Natural killer cell (primary cell): ENCODE results near the gene THOC6. TPM values are rescaled to one million over a fixed set of nuclear protein-coding genes. Genes with fewer than 3 reads are reported as not detected.

Source experiments
- ATAC-seq, 3 donors: fragments of 150-1000 bp in 2 of 3; fragments of 200-7000 bp in 1 of 3; cut with Tn5 transposase; 1 replicate in 1 of 3; 2 replicates in 2 of 3; pipeline ENCODE4 v1.10.0; 2021; ENCODE audit warnings: mild to moderate bottlenecking in 2 of 3, moderate library complexity in 2 of 3
- DNase-seq, 2 donors: peaks; one replicate each; pipeline versions ENCODE4 v3.0.0 to v3.0.0-alpha.2; 2013 to 2021; ENCODE audit warnings: mixed read lengths in 1 of 2
- H3K27ac ChIP-seq: one replicate; pipeline ENCODE4 v1.5.1; 2013; ENCODE audit warnings: mild to moderate bottlenecking, low read length
- H3K27me3 ChIP-seq: one replicate; pipeline ENCODE4 v1.6.1; 2013; ENCODE audit warnings: low read length; ENCODE audit not compliant: control insufficient read depth, insufficient read depth
- H3K36me3 ChIP-seq: one replicate; pipeline ENCODE4 v1.6.1; 2013; ENCODE audit warnings: low read length; ENCODE audit not compliant: control insufficient read depth, insufficient read depth
- H3K4me1 ChIP-seq: one replicate; pipeline ENCODE4 v1.6.1; 2013; ENCODE audit warnings: low read length; ENCODE audit not compliant: control insufficient read depth, insufficient read depth
- H3K4me3 ChIP-seq: one replicate; pipeline ENCODE4 v1.5.1; 2013; ENCODE audit warnings: low read length
- H3K9me3 ChIP-seq: one replicate; pipeline ENCODE4 v1.6.1; 2013; ENCODE audit warnings: low read length; ENCODE audit not compliant: control insufficient read depth, insufficient read depth
- H3K27ac Mint-ChIP-seq, 2 donors: one replicate each; pipeline ENCODE4 v1.8.0; 2022; ENCODE audit warnings: mild to moderate bottlenecking in 2 of 2, mixed read lengths in 2 of 2, moderate library complexity in 1 of 2
- H3K27me3 Mint-ChIP-seq, 2 donors: one replicate each; pipeline ENCODE4 v1.8.0; 2022; ENCODE audit warnings: low read depth in 2 of 2, mixed read lengths in 2 of 2
- H3K36me3 Mint-ChIP-seq: one replicate; pipeline ENCODE4 v1.8.0; 2022; ENCODE audit warnings: mixed read lengths
- H3K4me1 Mint-ChIP-seq, 2 donors: one replicate each; pipeline ENCODE4 v1.8.0; 2022; ENCODE audit warnings: mixed read lengths in 2 of 2
- H3K4me3 Mint-ChIP-seq: one replicate; pipeline ENCODE4 v1.8.0; 2022; ENCODE audit warnings: mild to moderate bottlenecking, moderate library complexity, mixed read lengths
- H3K9me3 Mint-ChIP-seq, 2 donors: one replicate each; pipeline ENCODE4 v1.8.0; 2022; ENCODE audit warnings: mixed read lengths in 2 of 2
- WGBS: methylation state at CpG from one replicate; pipeline ENCODE4 v1.1.7; 2013; ENCODE audit warnings: missing lambda C conversion rate; ENCODE audit not compliant: insufficient coverage; 5-methylcytosine and 5-hydroxymethylcytosine counted together
- intact Hi-C: fragments of 100-400 bp; cut with micrococcal nuclease; formaldehyde crosslinking; loops from one replicate; pipeline ENCODE4 v1.14.2; 2022
- total RNA-seq, 4 donors: library from RNA; stranded (reverse); fragments of 120-200 nt in 1 of 4; gene quantifications; one replicate each; pipeline versions ENCODE4 v1.2.3 to v1.2.4, GENCODE V29; 2013 to 2022
- TF ChIP-seq, protein P1 (sequence below): fragments of 200-600 bp; IDR thresholded peaks from one replicate; pipeline ENCODE4 v1.8.0; 2022; ENCODE audit warnings: antibody characterized with exemption

THOC6 gene
- total RNA-seq, 3 donors from 2014 or later (not counting 1 experiment from before 2014, with no cell fraction given) = 17.1 to 21.5 (median 17.2) TPM

GRCh38 chr16:3004781-3005284, 19.0 kb upstream of the THOC6 start:
- H3K4me3 Mint-ChIP-seq = peak overlapping the region; percentile 78
- peaks cover 34% of the 10 kb centered on the region for H3K4me1 ChIP-seq
- peak overlapping the region; percentile 3 for H3K4me3 ChIP-seq
- H3K36me3 Mint-ChIP-seq = no peaks in the 10 kb centered on the region
- no peaks in the 10 kb centered on the region for H3K9me3 Mint-ChIP-seq
- intact Hi-C loops = loop anchor here (2.0 kb wide), 1 partner anchor 24 kb away; no protein-coding TSS in a partner anchor
- peaks cover 5 to 25% of the 10 kb centered on the region in 2 donors for H3K4me1 Mint-ChIP-seq
- H3K36me3 ChIP-seq = no peaks in the 10 kb centered on the region
- H3K27ac Mint-ChIP-seq = no peak overlapping the region
- H3K27me3 ChIP-seq = no peaks in the 10 kb centered on the region
- TF ChIP-seq, protein P1, sequence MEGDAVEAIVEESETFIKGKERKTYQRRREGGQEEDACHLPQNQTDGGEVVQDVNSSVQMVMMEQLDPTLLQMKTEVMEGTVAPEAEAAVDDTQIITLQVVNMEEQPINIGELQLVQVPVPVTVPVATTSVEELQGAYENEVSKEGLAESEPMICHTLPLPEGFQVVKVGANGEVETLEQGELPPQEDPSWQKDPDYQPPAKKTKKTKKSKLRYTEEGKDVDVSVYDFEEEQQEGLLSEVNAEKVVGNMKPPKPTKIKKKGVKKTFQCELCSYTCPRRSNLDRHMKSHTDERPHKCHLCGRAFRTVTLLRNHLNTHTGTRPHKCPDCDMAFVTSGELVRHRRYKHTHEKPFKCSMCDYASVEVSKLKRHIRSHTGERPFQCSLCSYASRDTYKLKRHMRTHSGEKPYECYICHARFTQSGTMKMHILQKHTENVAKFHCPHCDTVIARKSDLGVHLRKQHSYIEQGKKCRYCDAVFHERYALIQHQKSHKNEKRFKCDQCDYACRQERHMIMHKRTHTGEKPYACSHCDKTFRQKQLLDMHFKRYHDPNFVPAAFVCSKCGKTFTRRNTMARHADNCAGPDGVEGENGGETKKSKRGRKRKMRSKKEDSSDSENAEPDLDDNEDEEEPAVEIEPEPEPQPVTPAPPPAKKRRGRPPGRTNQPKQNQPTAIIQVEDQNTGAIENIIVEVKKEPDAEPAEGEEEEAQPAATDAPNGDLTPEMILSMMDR = no peak
- 21% methylated on average over 24 of the region's 25 CpGs for WGBS
- H3K9me3 ChIP-seq = no peaks in the 10 kb centered on the region
- no peak for ATAC-seq
- H3K27ac ChIP-seq = no peak overlapping the region
- peaks cover 0 to 3% of the 10 kb centered on the region in 2 donors for H3K27me3 Mint-ChIP-seq
- DNase-seq = peak in 1 of 2 donors; percentile 28

GRCh38 chr16:3007059-3007956, 16.5 kb upstream of the THOC6 start:
- Mint-ChIP-seq H3K4me3 (peak overlapping the region; percentile 59), H3K27ac (no peak overlapping the region)
- peaks cover 34% of the 10 kb centered on the region for H3K4me1 ChIP-seq

DNA sequence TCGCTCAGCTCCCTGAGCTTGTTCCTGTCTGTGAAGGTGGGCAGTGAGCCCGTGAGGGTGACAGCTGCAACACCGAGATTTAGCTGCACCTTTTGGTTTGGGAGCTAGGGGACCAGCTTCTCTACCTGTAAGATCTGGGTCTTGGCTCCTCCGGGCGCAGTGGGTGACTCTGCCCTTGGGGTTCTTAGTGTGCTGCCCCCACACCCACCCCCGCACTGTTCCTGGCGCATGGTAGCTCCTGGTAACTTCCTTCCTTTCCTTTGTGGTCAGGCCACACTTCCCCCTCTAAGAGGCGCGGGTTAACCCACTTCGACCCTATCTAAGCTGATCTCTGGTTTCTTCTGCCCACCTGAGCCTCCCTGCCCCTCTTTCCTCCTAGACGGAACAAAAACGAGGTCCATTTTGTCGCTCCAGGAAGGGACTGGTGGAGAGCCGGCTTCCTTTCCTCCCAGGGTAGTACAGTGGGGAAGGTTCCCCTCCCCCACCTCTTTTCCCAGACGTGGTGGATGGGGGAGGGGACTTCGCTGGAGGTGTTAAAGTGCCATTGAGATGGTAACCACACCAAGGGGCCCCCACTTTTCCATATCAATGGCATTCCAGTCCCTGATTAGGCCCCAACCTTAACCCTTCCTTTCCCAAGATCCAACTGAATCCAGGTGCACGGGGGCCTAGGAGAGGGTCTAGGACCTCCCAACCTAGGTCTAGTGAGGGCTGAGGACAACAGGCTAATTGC, 15.7 kb upstream of the THOC6 start:
- H3K27ac ChIP-seq = no peak overlapping the region
- Mint-ChIP-seq H3K27me3 (peaks cover 0 to 3% of the 10 kb centered on the region in 2 donors), H3K27ac (no peak overlapping the region), H3K4me1 (peaks cover 5 to 25% of the 10 kb centered on the region in 2 donors), H3K4me3 (no peak overlapping the region), H3K36me3 (no peaks in the 10 kb centered on the region), H3K9me3 (no peaks in the 10 kb centered on the region)
- no peak overlapping the region for H3K4me3 ChIP-seq
- TF ChIP-seq, protein P1 = no peak
- WGBS = 2% methylated on average over 14 of the region's 17 CpGs
- peaks cover 34% of the 10 kb centered on the region for H3K4me1 ChIP-seq
- no peaks in the 10 kb centered on the region for H3K36me3 ChIP-seq
- H3K9me3 ChIP-seq = no peaks in the 10 kb centered on the region
- DNase-seq = peak in 1 of 2 donors; percentile 47
- intact Hi-C loops = no loop called here
- no peak for ATAC-seq
- no peaks in the 10 kb centered on the region for H3K27me3 ChIP-seq

More at GRCh38 chr16:3007059-3007956, 16.5 kb upstream of the THOC6 start:
- no peak for ATAC-seq
- Histone ChIP-seq H3K9me3 (no peaks in the 10 kb centered on the region), H3K27me3 (no peaks in the 10 kb centered on the region), H3K4me3 (no peak overlapping the region), H3K27ac (no peak overlapping the region), H3K36me3 (no peaks in the 10 kb centered on the region)
- H3K36me3 Mint-ChIP-seq = no peaks in the 10 kb centered on the region
- peaks cover 5 to 25% of the 10 kb centered on the region in 2 donors for H3K4me1 Mint-ChIP-seq
- peak in 1 of 2 donors; percentile 18 for DNase-seq
- WGBS = 39% methylated on average over 13 of the region's 13 CpGs
- intact Hi-C loops = no loop called here
- TF ChIP-seq, protein P1 = no peak
- no peaks in the 10 kb centered on the region for H3K9me3 Mint-ChIP-seq
- H3K27me3 Mint-ChIP-seq = peaks cover 0 to 3% of the 10 kb centered on the region in 2 donors
